Ovary (tissue), 3 donors: ENCODE measurements around the gene CXXC4.

Experiments
- EP300 ChIP-seq: sonication (generic); formaldehyde crosslinking; IDR thresholded peaks from one replicate; pipeline ENCODE4 v1.6.1; 2017; ENCODE audit warnings: antibody characterized with exemption
- POLR2A ChIP-seq: fragments of 450-650 bp; IDR thresholded peaks from one replicate; pipeline ENCODE4 v1.6.1; 2017; ENCODE audit warnings: antibody characterized with exemption, mild to moderate bottlenecking, moderate library complexity
- TF ChIP-seq, protein P1 (sequence below), 3 donors: fragments of 450-650 bp in 2 of 3; fragments of 200-600 bp in 1 of 3; IDR thresholded peaks; one replicate each; pipeline versions ENCODE4 v1.5.1 to v1.8.0; 2016 to 2022; ENCODE audit warnings: antibody characterized with exemption in 3 of 3, mild to moderate bottlenecking in 1 of 3
- donor health status: DM: no; HTN: no; CAD: no.

DNA sequence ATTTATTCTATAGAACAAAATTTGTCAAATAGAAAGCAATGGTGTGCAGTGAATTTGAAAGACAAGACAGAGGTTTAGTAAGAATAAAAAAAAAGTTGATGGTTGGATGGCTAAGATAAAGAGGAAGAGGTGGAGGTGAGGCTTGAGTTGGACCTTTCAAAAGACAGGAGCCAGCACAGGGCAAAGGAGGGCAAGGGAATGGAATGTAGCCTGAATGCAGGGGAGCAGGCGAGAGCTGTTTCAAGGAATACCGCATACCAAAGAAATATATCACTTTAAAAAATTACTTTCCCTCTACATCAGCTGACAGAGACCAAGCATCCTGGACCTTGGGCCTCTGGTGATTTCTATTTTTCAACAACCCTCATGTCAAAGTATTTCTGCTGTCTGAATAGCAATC, 38.0 kb upstream of the CXXC4 start:
- TF ChIP-seq, protein P1, sequence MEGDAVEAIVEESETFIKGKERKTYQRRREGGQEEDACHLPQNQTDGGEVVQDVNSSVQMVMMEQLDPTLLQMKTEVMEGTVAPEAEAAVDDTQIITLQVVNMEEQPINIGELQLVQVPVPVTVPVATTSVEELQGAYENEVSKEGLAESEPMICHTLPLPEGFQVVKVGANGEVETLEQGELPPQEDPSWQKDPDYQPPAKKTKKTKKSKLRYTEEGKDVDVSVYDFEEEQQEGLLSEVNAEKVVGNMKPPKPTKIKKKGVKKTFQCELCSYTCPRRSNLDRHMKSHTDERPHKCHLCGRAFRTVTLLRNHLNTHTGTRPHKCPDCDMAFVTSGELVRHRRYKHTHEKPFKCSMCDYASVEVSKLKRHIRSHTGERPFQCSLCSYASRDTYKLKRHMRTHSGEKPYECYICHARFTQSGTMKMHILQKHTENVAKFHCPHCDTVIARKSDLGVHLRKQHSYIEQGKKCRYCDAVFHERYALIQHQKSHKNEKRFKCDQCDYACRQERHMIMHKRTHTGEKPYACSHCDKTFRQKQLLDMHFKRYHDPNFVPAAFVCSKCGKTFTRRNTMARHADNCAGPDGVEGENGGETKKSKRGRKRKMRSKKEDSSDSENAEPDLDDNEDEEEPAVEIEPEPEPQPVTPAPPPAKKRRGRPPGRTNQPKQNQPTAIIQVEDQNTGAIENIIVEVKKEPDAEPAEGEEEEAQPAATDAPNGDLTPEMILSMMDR (IDR thresholded peaks at IDR 0.05) = no peak
- no peak for TF ChIP-seq EP300
- TF ChIP-seq POLR2A = no peak
